ENCODE measurements around the gene E2F1.

The E2F1 gene

GRCh38 chr20:33693741-33694638 lies 7.8 kb upstream of the E2F1 start:
- no peak for DNase-seq (ENCODE audit: low read depth)
- no peak for TF ChIP-seq CTCF (IDR thresholded peaks at IDR 0.05; ENCODE audit: insufficient read depth, low read depth, low read length, missing control alignments)
- no peak overlapping the region for H3K4me3 ChIP-seq (ENCODE audit: low read length)

- TF ChIP-seq CTCF (IDR thresholded peaks at IDR 0.05; ENCODE audit: insufficient read depth, low read depth, low read length, missing control alignments) = no peak
- H3K4me3 ChIP-seq (ENCODE audit: low read length) = no peak overlapping the region
- DNase-seq (ENCODE audit: low read depth) = no peak
Observed at GRCh38 chr20:33693289-33693688, 7.1 kb upstream of the E2F1 start.

- no peak overlapping the region for H3K4me3 ChIP-seq (ENCODE audit: low read length)
- TF ChIP-seq CTCF (IDR thresholded peaks at IDR 0.05; ENCODE audit: insufficient read depth, low read depth, low read length, missing control alignments) = no peak
- DNase-seq (ENCODE audit: low read depth) = no peak
Observed at GRCh38 chr20:33689973-33690372, 3.8 kb upstream of the E2F1 start.

- DNase-seq (ENCODE audit: low read depth) = no peak
- no peak for TF ChIP-seq CTCF (IDR thresholded peaks at IDR 0.05; ENCODE audit: insufficient read depth, low read depth, low read length, missing control alignments)
- H3K4me3 ChIP-seq (ENCODE audit: low read length) = no peak overlapping the region
Observed at GRCh38 chr20:33689493-33689892, 3.3 kb upstream of the E2F1 start.

- DNase-seq (ENCODE audit: low read depth) = no peak
- H3K4me3 ChIP-seq (ENCODE audit: low read length) = no peak overlapping the region
- no peak for TF ChIP-seq CTCF (IDR thresholded peaks at IDR 0.05; ENCODE audit: insufficient read depth, low read depth, low read length, missing control alignments)
Observed at GRCh38 chr20:33688938-33689424, 2.8 kb upstream of the E2F1 start.

- no peak for TF ChIP-seq CTCF (IDR thresholded peaks at IDR 0.05; ENCODE audit: insufficient read depth, low read depth, low read length, missing control alignments)
- no peak for DNase-seq (ENCODE audit: low read depth)
- H3K4me3 ChIP-seq (ENCODE audit: low read length) = no peak overlapping the region
Observed at GRCh38 chr20:33687993-33688937, 2.1 kb upstream of the E2F1 start.
